NCI-H2227 (cell line): Measurements from ENCODE around the gene PPM1H.

Experiments used
- DNase-seq: peaks from one replicate; lab custom pipeline; 2025; ENCODE audit not compliant: unreplicated experiment; lab: John Stamatoyannopoulos, UW

Gene PPM1H

GRCh38 chr12:62800707-62801400 is 134.1 kb downstream of the PPM1H start:
- DNase-seq: no peak

- DNase-seq: no peak
Observed at GRCh38 chr12:62799766-62800406, 135.1 kb downstream of the PPM1H start.

- peak; percentile 91 for DNase-seq
Observed at GRCh38 chr12:62799126-62799736, 135.7 kb downstream of the PPM1H start.

- no peak for DNase-seq
Observed at GRCh38 chr12:62794218-62794583, 140.7 kb downstream of the PPM1H start.

- peak; percentile 68 for DNase-seq
Observed at GRCh38 chr12:62793256-62794217, 141.4 kb downstream of the PPM1H start.

GRCh38 chr12:62792236-62792870 is 142.6 kb downstream of the PPM1H start:
- no peak for DNase-seq

GRCh38 chr12:62789851-62790250 is 145.1 kb downstream of the PPM1H start:
- no peak for DNase-seq

GRCh38 chr12:62787611-62788010 is 147.3 kb downstream of the PPM1H start:
- no peak for DNase-seq

GRCh38 chr12:62787023-62787422 is 147.9 kb downstream of the PPM1H start:
- DNase-seq: no peak

- DNase-seq: no peak
Observed at GRCh38 chr12:62785941-62786559, 148.9 kb downstream of the PPM1H start.

- no peak for DNase-seq
Observed at GRCh38 chr12:62784576-62784975, 150.4 kb downstream of the PPM1H start.

GRCh38 chr12:62783881-62784280 is 151.1 kb downstream of the PPM1H start:
- no peak for DNase-seq

GRCh38 chr12:62781136-62781880 is 153.6 kb downstream of the PPM1H start:
- no peak for DNase-seq

- no peak for DNase-seq
Observed at GRCh38 chr12:62779488-62779887, 155.5 kb downstream of the PPM1H start.

- no peak for DNase-seq
Observed at GRCh38 chr12:62778187-62778586, 156.8 kb downstream of the PPM1H start.

- no peak for DNase-seq
Observed at GRCh38 chr12:62776997-62777396, 158.0 kb downstream of the PPM1H start.

- DNase-seq: no peak
Observed at GRCh38 chr12:62776575-62776974, 158.4 kb downstream of the PPM1H start.

- DNase-seq: no peak
Observed at GRCh38 chr12:62774794-62775193, 160.2 kb downstream of the PPM1H start.

- no peak for DNase-seq
Observed at GRCh38 chr12:62772416-62772955, 162.5 kb downstream of the PPM1H start.
